HCT116 (cell line): Measurements from ENCODE around the gene GFOD2. TPM values are rescaled to one million over a fixed set of nuclear protein-coding genes. Genes with fewer than 3 reads are reported as not detected.

Source experiments
- ATAC-seq: fragments of 200-7000 bp; cut with Tn5 transposase; 2 replicates; pipeline ENCODE4 v1.9.1; 2020; ENCODE audit warnings: mild to moderate bottlenecking, moderate library complexity
- BruUV-seq: library from RNA; stranded (reverse); fragments of 400-500 nt; replicated peaks from 2 replicates; lab custom pipeline; 2021; lab: Mats Ljungman, UMichigan
- CTCF ChIA-PET: fragments of 300-600 bp; sonication (Branson Sonifier 250); formaldehyde crosslinking; loops from one replicate; lab custom pipeline; 2021; ENCODE audit warnings: antibody characterized with exemption; lab: Charles Lee
- POLR2A ChIA-PET: fragments of 300-600, 350-600 bp; sonication (Branson Sonifier 250); formaldehyde crosslinking; loops from one replicate; lab custom pipeline; 2021; ENCODE audit warnings: antibody characterized with exemption; lab: Charles Lee
- RAD21 ChIA-PET, 2 experiments: fragments of 300-600 bp; sonication (Branson Sonifier 250); formaldehyde crosslinking; loops; one replicate each; lab custom pipeline; 2023; ENCODE audit warnings: low total read pairs in 2 of 2; ENCODE audit not compliant: uncharacterized antibody in 2 of 2, unreplicated experiment in 2 of 2, low non-redundant PET in 1 of 2; lab: Charles Lee
- DNase-seq: peaks from one replicate; pipeline ENCODE4 v3.0.0-alpha.2; 2010; ENCODE audit warnings: low read depth, low spot score
- H2AFZ ChIP-seq: fragments of 200-600 bp; shearing (Covaris generic), sonication (generic); 2 replicates; pipeline ENCODE4 v1.6.1; 2017; ENCODE audit warnings: low read depth, mixed run types, mixed read lengths, antibody characterized with exemption, low read length; ENCODE audit not compliant: poor library complexity, severe bottlenecking
- H3K27ac ChIP-seq: 2 replicates; pipeline ENCODE4 v1.5.1; 2012; ENCODE audit warnings: low read depth, low read length
- H3K27me3 ChIP-seq: fragments of 200-600 bp; sonication (generic); 2 replicates; pipeline ENCODE4 v1.6.1; 2016; ENCODE audit warnings: mixed run types, low read length, mixed read lengths; ENCODE audit not compliant: insufficient read depth
- H3K36me3 ChIP-seq, 2 experiments: fragments of 200-500 bp in 1 of 2; fragments of 200-600 bp in 1 of 2; sonication (Bioruptor generic) in 1 of 2; sonication (generic) in 1 of 2; 2 replicates each; pipeline versions ENCODE4 v1.5.1 to v1.6.1; 2014 to 2016; ENCODE audit warnings: low read length in 2 of 2, inconsistent platforms in 1 of 2, mixed read lengths in 1 of 2, mixed run types in 1 of 2; ENCODE audit not compliant: insufficient read depth in 2 of 2, control insufficient read depth in 1 of 2
- H3K4me1 ChIP-seq, 2 experiments: fragments of 200-600 bp in 1 of 2; sonication (generic) in 1 of 2; 2 replicates each; pipeline versions ENCODE4 v1.5.1 to v1.6.1; 2012 to 2017; ENCODE audit warnings: low read length in 2 of 2, inconsistent platforms in 1 of 2, mild to moderate bottlenecking in 1 of 2, mixed read lengths in 1 of 2, mixed run types in 1 of 2, moderate library complexity in 1 of 2; ENCODE audit not compliant: insufficient read depth in 2 of 2, control insufficient read depth in 1 of 2
- H3K4me2 ChIP-seq: fragments of 200-600 bp; sonication (generic); 2 replicates; pipeline ENCODE4 v1.6.1; 2017; ENCODE audit warnings: mixed run types, low read length, mixed read lengths
- H3K4me3 ChIP-seq, 2 experiments: fragments of 200-600 bp in 1 of 2; sonication (generic) in 1 of 2; replicated peaks in 1 of 2; 2 replicates each; pipeline ENCODE4 v1.5.1; 2011 to 2016; ENCODE audit warnings: low read length in 2 of 2, control low read depth in 1 of 2, low read depth in 1 of 2, mild to moderate bottlenecking in 1 of 2, mixed read lengths in 1 of 2, mixed run types in 1 of 2
- H3K79me2 ChIP-seq: fragments of 200-600 bp; sonication (generic); 2 replicates; pipeline ENCODE4 v1.6.1; 2017; ENCODE audit warnings: mild to moderate bottlenecking, mixed run types, low read length, moderate library complexity, mixed read lengths; ENCODE audit not compliant: insufficient read depth
- H3K9ac ChIP-seq: fragments of 200-600 bp; sonication (generic); 2 replicates; pipeline ENCODE4 v1.6.1; 2016; ENCODE audit warnings: low read length, mixed read lengths
- H3K9me2 ChIP-seq: fragments of 200-600 bp; sonication (generic), shearing (Covaris generic); 2 replicates; pipeline ENCODE4 v1.6.1; 2017; ENCODE audit warnings: mixed run types, mild to moderate bottlenecking, moderate library complexity; ENCODE audit not compliant: insufficient read depth
- H3K9me3 ChIP-seq, 2 experiments: fragments of 200-500 bp in 1 of 2; fragments of 200-600 bp in 1 of 2; sonication (Bioruptor generic) in 1 of 2; sonication (generic) in 1 of 2; 2 replicates each; pipeline ENCODE4 v1.6.1; 2014 to 2017; ENCODE audit warnings: low read length in 2 of 2, mixed read lengths in 2 of 2, inconsistent platforms in 1 of 2, low read depth in 1 of 2, mild to moderate bottlenecking in 1 of 2, mixed run types in 1 of 2, moderate library complexity in 1 of 2; ENCODE audit not compliant: control insufficient read depth in 1 of 2, insufficient read depth in 1 of 2
- H4K20me1 ChIP-seq: fragments of 200-600 bp; sonication (generic), shearing (Covaris generic); 2 replicates; pipeline ENCODE4 v1.6.1; 2017; ENCODE audit warnings: mixed run types, mild to moderate bottlenecking, moderate library complexity; ENCODE audit not compliant: insufficient read depth
- EGR1 ChIP-seq: IDR thresholded peaks from 2 replicates; pipeline ENCODE4 v1.6.1; 2012; ENCODE audit warnings: low read depth
- JUND ChIP-seq: IDR thresholded peaks from 2 replicates; pipeline ENCODE4 v1.6.1; 2012
- SIN3A ChIP-seq: IDR thresholded peaks from 2 replicates; pipeline ENCODE4 v1.6.1; 2012; ENCODE audit warnings: low read depth
- SRF ChIP-seq: IDR thresholded peaks from 2 replicates; pipeline ENCODE4 v1.6.1; 2012; ENCODE audit warnings: low read depth
- TCF7L2 ChIP-seq: IDR thresholded peaks from 2 replicates; pipeline ENCODE4 v1.7.0; 2011; ENCODE audit warnings: borderline replicate concordance, inconsistent platforms; ENCODE audit not compliant: insufficient read depth, insufficient read length; ENCODE audit errors: extremely low read depth
- ZFX ChIP-seq: fragments of 450-650 bp; IDR thresholded peaks from 2 replicates; pipeline ENCODE4 v1.6.1; 2017
- intact Hi-C: fragments of 100-400 bp; cut with micrococcal nuclease; formaldehyde crosslinking; loops from 2 replicates; pipeline ENCODE4 v1.10.0; 2022
- total RNA-seq: library from RNA; stranded (reverse); gene quantifications from one replicate; pipeline ENCODE4 v1.2.1, GENCODE V29; 2021; ENCODE audit not compliant: unreplicated experiment
- TF ChIP-seq, protein P1 (sequence below): IDR thresholded peaks from 2 replicates; pipeline ENCODE4 v1.6.1; 2012
- TF ChIP-seq, protein P2 (sequence below), 3 experiments: fragments of 200-600 bp in 1 of 3; sonication (generic) in 1 of 3; IDR thresholded peaks in 2 of 3; conservative IDR thresholded peaks in 1 of 3; 2 replicates each; pipeline ENCODE4 v1.5.1; 2012 to 2017; ENCODE audit warnings: low read depth in 2 of 3, low read length in 2 of 3, antibody characterized with exemption in 1 of 3, borderline replicate concordance in 1 of 3, control low read depth in 1 of 3, mild to moderate bottlenecking in 1 of 3, mixed read lengths in 1 of 3, mixed run types in 1 of 3, moderate library complexity in 1 of 3; ENCODE audit not compliant: insufficient read depth in 1 of 3
- TF ChIP-seq, protein P3 (sequence below): IDR thresholded peaks from 2 replicates; pipeline ENCODE4 v1.6.1; 2011; ENCODE audit warnings: mild to moderate bottlenecking, low read length, moderate library complexity; ENCODE audit not compliant: insufficient replicate concordance; ENCODE audit errors: extremely low read depth

Gene GFOD2
- total RNA-seq, 1 experiment from 2014 or later = 17.4 TPM

DNA sequence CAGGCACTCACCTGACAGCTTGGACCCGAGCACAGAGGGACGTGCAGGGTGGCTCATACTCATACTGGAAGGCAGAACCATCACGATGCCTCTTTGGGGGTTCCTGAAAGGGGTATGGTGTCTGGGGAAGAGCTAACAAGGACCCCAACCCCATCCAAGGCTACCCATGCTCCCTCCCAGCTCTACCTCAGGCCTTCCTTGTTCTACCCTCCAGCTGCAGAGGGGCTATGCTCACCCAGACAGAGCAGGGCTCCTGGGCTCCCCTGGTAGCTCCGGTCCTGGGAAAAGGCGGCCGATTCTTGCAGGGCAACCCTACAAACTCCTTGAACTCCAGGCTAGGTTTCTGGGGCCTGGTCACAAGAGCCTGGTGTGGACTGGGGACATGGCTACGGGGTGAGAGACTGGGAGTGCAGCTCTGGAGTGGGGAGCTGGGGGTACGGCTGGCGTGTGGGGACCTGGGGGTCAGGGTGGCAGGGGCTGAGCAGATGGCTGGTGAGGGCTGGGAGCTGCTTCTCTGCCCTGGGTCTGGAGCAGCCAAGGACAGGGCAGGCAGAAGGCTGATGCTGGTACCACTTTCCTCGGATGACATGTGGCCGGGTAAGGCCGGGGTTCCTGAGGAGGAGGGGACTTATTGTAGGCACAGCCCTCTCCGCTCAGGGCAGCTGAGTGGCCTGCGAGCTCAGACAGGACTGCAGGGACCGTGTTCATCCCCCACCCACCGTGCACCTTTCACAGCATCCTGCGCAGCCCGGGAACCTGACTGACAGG, 61.2 kb downstream of the GFOD2 start:
- Histone ChIP-seq H3K4me3 (no peak overlapping the region), H3K36me3 (peaks cover 0 to 6% of the 10 kb centered on the region in 2 experiments; a peak in 1 of 4 replicates), H3K27me3 (no peaks in the 10 kb centered on the region), H2AFZ (no peak overlapping the region), H3K9me2 (no peaks in the 10 kb centered on the region), H3K4me2 (no peak overlapping the region), H3K9ac (no peak overlapping the region), H3K27ac (no peak overlapping the region), H3K79me2 (peaks cover 21% of the 10 kb centered on the region; the same call in 1 of the 2 replicates), H3K4me1 (peaks cover 3 to 25% of the 10 kb centered on the region in 2 experiments; a peak in 3 of 4 replicates), H4K20me1 (no peaks in the 10 kb centered on the region), H3K9me3 (no peaks in the 10 kb centered on the region)
- CTCF ChIA-PET = interaction anchor here (1.7 kb wide), 1 partner anchor 137 kb away, joined by 6 read pairs; no protein-coding TSS in a partner anchor
- intact Hi-C loops = no loop called here
- ATAC-seq = no peak
- POLR2A ChIA-PET = no interaction called here
- TF ChIP-seq, protein P1, sequence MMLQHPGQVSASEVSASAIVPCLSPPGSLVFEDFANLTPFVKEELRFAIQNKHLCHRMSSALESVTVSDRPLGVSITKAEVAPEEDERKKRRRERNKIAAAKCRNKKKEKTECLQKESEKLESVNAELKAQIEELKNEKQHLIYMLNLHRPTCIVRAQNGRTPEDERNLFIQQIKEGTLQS = no peak
- BruUV-seq = no TSS peak
- no peak for DNase-seq
- RAD21 ChIA-PET = no interaction called here

DNA sequence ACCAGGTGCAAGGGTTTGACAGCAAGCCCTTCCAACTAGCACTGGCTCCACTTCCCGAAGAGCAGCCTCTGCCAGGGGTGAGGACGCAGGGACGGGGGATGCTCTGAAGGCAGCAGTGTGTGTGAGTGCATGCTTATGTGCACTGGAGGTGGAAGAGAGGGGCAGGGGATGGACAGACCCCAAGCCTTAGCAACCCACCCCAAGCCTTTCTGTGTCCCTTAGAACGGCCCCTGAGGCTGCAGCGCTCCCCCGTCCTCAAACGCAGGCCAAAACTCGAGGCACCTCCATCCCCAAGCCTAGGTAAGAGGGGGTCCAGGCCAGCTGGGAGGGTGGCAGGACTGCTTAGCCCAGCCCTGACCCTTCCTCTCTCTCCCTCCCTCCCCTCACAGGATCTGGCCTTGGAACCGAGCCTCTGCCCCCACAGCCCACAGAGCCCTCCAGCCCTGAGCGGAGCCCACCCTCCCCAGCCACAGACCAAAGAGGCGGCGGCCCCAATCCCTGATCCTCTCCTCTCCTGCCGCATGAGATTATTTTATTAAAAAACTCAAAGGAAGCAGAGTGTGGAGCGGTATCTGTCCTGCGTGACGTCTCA, 62.0 kb downstream of the GFOD2 start:
- ChIA-PET RAD21 (no interaction called here), CTCF (no interaction called here), POLR2A (no interaction called here)
- H3K36me3 ChIP-seq = peaks cover 0 to 6% of the 10 kb centered on the region in 2 experiments; a peak in 1 of 4 replicates
- no peak overlapping the region for H3K27ac ChIP-seq
- ATAC-seq = no peak
- H3K4me1 ChIP-seq = peaks cover 3 to 25% of the 10 kb centered on the region in 2 experiments; a peak in 3 of 4 replicates
- no peak overlapping the region for H3K4me2 ChIP-seq
- H3K79me2 ChIP-seq = peaks cover 21% of the 10 kb centered on the region; the same call in 1 of the 2 replicates
- H3K27me3 ChIP-seq = no peaks in the 10 kb centered on the region
- H3K4me3 ChIP-seq = no peak overlapping the region
- intact Hi-C loops = no loop called here
- TF ChIP-seq EGR1 = no peak
- no peak for TF ChIP-seq TCF7L2
- no peak for TF ChIP-seq SRF
- TF ChIP-seq, protein P2, sequence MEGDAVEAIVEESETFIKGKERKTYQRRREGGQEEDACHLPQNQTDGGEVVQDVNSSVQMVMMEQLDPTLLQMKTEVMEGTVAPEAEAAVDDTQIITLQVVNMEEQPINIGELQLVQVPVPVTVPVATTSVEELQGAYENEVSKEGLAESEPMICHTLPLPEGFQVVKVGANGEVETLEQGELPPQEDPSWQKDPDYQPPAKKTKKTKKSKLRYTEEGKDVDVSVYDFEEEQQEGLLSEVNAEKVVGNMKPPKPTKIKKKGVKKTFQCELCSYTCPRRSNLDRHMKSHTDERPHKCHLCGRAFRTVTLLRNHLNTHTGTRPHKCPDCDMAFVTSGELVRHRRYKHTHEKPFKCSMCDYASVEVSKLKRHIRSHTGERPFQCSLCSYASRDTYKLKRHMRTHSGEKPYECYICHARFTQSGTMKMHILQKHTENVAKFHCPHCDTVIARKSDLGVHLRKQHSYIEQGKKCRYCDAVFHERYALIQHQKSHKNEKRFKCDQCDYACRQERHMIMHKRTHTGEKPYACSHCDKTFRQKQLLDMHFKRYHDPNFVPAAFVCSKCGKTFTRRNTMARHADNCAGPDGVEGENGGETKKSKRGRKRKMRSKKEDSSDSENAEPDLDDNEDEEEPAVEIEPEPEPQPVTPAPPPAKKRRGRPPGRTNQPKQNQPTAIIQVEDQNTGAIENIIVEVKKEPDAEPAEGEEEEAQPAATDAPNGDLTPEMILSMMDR (IDR thresholded peaks at IDR 0.05 in 2 of 3, conservative IDR thresholded peaks at IDR 0.05 in 1 of 3; ENCODE audit: borderline replicate concordance in 1 of 3, insufficient read depth in 1 of 3, low read depth in 2 of 3, low read length in 2 of 3) = no peak
- no peak for TF ChIP-seq ZFX
- TF ChIP-seq JUND = no peak
- TF ChIP-seq SIN3A = no peak
- TF ChIP-seq, protein P3, sequence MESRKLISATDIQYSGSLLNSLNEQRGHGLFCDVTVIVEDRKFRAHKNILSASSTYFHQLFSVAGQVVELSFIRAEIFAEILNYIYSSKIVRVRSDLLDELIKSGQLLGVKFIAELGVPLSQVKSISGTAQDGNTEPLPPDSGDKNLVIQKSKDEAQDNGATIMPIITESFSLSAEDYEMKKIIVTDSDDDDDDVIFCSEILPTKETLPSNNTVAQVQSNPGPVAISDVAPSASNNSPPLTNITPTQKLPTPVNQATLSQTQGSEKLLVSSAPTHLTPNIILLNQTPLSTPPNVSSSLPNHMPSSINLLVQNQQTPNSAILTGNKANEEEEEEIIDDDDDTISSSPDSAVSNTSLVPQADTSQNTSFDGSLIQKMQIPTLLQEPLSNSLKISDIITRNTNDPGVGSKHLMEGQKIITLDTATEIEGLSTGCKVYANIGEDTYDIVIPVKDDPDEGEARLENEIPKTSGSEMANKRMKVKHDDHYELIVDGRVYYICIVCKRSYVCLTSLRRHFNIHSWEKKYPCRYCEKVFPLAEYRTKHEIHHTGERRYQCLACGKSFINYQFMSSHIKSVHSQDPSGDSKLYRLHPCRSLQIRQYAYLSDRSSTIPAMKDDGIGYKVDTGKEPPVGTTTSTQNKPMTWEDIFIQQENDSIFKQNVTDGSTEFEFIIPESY = no peak
- H3K9me2 ChIP-seq = no peaks in the 10 kb centered on the region
- H2AFZ ChIP-seq = no peak overlapping the region
- H4K20me1 ChIP-seq = no peaks in the 10 kb centered on the region
- H3K9ac ChIP-seq = no peak overlapping the region
- no peaks in the 10 kb centered on the region for H3K9me3 ChIP-seq
- no peak for DNase-seq
- no TSS peak for BruUV-seq
